PC-3 (cell line): ENCODE measurements around the gene ZMYND10. TPM values are rescaled to one million over a fixed set of nuclear protein-coding genes. Genes with fewer than 3 reads are reported as not detected.
"Not testable (repeated sequence)": the region's sequence is repeated elsewhere in the genome, so short reads cannot be mapped to it uniquely, and the experiment has no call there.

Experiments
- ATAC-seq: fragments of 200-7000 bp; cut with Tn5 transposase; 2 replicates; pipeline ENCODE4 v1.9.1; 2020; ENCODE audit warnings: mild to moderate bottlenecking, moderate library complexity
- BruUV-seq: library from RNA; stranded (reverse); fragments of 400-500 nt; replicated peaks from 2 replicates; lab custom pipeline; 2021; lab: Mats Ljungman, UMichigan
- CTCF ChIA-PET: fragments of 300-600 bp; sonication (Branson Sonifier 250); formaldehyde crosslinking; loops from one replicate; lab custom pipeline; 2022; ENCODE audit warnings: antibody characterized with exemption; lab: Charles Lee
- POLR2A ChIA-PET: fragments of 300-600 bp; sonication (Branson Sonifier 250); formaldehyde crosslinking; loops from one replicate; lab custom pipeline; 2022; ENCODE audit warnings: antibody characterized with exemption; ENCODE audit not compliant: unreplicated experiment; lab: Charles Lee
- DNase-seq: peaks from one replicate; pipeline ENCODE4 v3.0.0-alpha.2; 2015
- H2AFZ ChIP-seq: fragments of 300-600 bp; sonication (generic); 2 replicates; pipeline ENCODE4 v1.6.0; 2016; ENCODE audit warnings: antibody characterized with exemption, low read length
- H3F3A ChIP-seq: fragments of 300-600 bp; sonication (generic); one replicate; pipeline ENCODE4 v1.6.0; 2017; ENCODE audit warnings: antibody characterized with exemption, low read length, control low read depth, mild to moderate bottlenecking; ENCODE audit not compliant: unreplicated experiment
- H3K27ac ChIP-seq: fragments of 300-600 bp; sonication (generic); 2 replicates; pipeline ENCODE4 v1.5.1; 2016; ENCODE audit warnings: mild to moderate bottlenecking, low read length
- H3K27me3 ChIP-seq: fragments of 300-600 bp; sonication (generic); 2 replicates; pipeline ENCODE4 v1.6.1; 2016; ENCODE audit warnings: low read length, mixed read lengths
- H3K36me3 ChIP-seq: fragments of 300-600 bp; sonication (generic); 2 replicates; pipeline ENCODE4 v1.6.1; 2016; ENCODE audit warnings: low read depth, mixed run types, low read length, mixed read lengths
- H3K4me1 ChIP-seq: fragments of 300-600 bp; sonication (generic); 2 replicates; pipeline ENCODE4 v1.5.1; 2016; ENCODE audit warnings: low read length; ENCODE audit not compliant: insufficient read depth
- H3K4me2 ChIP-seq: fragments of 300-600 bp; sonication (generic); 2 replicates; pipeline ENCODE4 v1.6.0; 2016; ENCODE audit warnings: low read length
- H3K4me3 ChIP-seq: fragments of 300-600 bp; sonication (generic); 2 replicates; pipeline ENCODE4 v1.5.1; 2016; ENCODE audit warnings: mild to moderate bottlenecking, low read length, mixed read lengths
- H3K79me2 ChIP-seq: fragments of 300-600 bp; sonication (generic); 2 replicates; pipeline ENCODE4 v1.6.1; 2017; ENCODE audit warnings: low read length, mixed read lengths
- H3K9ac ChIP-seq: fragments of 300-600 bp; sonication (generic); 2 replicates; pipeline ENCODE4 v1.6.0; 2016; ENCODE audit warnings: mild to moderate bottlenecking, low read length
- H3K9me2 ChIP-seq: fragments of 300-600 bp; sonication (generic); replicated peaks from 2 replicates; pipeline ENCODE4 v1.6.1; 2016; ENCODE audit warnings: mixed run types, low read length, mixed read lengths
- H3K9me3 ChIP-seq: fragments of 300-600 bp; sonication (generic); 2 replicates; pipeline ENCODE4 v1.6.1; 2016; ENCODE audit warnings: low read length, mixed read lengths
- H4K20me1 ChIP-seq: fragments of 300-600 bp; sonication (generic); 2 replicates; pipeline ENCODE4 v1.6.1; 2016; ENCODE audit warnings: low read length, mixed read lengths
- CTCF ChIP-seq: fragments of 300-600 bp; sonication (generic); conservative IDR thresholded peaks from 2 replicates; pipeline ENCODE4 v1.5.1; 2017; ENCODE audit warnings: antibody characterized with exemption, low read depth, mild to moderate bottlenecking, low read length
- EZH2 ChIP-seq: fragments of 300-600 bp; sonication (generic); IDR thresholded peaks from one replicate; pipeline ENCODE4 v1.6.1; 2017; ENCODE audit warnings: antibody characterized with exemption, mild to moderate bottlenecking, low read length; ENCODE audit not compliant: unreplicated experiment
- EZH2phosphoT487 ChIP-seq: fragments of 300-600 bp; sonication (generic); IDR thresholded peaks from 2 replicates; pipeline ENCODE4 v1.6.1; 2018; ENCODE audit warnings: mild to moderate bottlenecking, antibody characterized with exemption, low read length, borderline replicate concordance
- intact Hi-C: fragments of 100-400 bp; cut with micrococcal nuclease; formaldehyde crosslinking; loops from 2 replicates; pipeline ENCODE4 v1.9.0; 2023
- total RNA-seq: library from RNA; depleted of rRNA; stranded (reverse); fragments of >200 nt; gene quantifications from 2 replicates; pipeline ENCODE4 v1.2.3, GENCODE V29; 2014

The ZMYND10 gene
- total RNA-seq, 1 experiment from 2014 or later, result 1.6 TPM

- Histone ChIP-seq H3K4me1 (peaks cover 35% of the 10 kb centered on the region), H3K9me3 (no peaks in the 10 kb centered on the region), H2AFZ (no peak overlapping the region), H3K36me3 (peaks cover 4% of the 10 kb centered on the region), H3K9me2 (no peaks in the 10 kb centered on the region), H3K27ac (no peak overlapping the region), H3F3A (peaks cover 13% of the 10 kb centered on the region), H4K20me1 (no peaks in the 10 kb centered on the region), H3K4me2 (no peak overlapping the region), H3K9ac (no peak overlapping the region), H3K79me2 (peaks cover 19% of the 10 kb centered on the region), H3K4me3 (no peak overlapping the region), H3K27me3 (no peaks in the 10 kb centered on the region)
- DNase-seq (no peak), ATAC-seq (no peak)
- CTCF ChIA-PET, result no interaction called here
- POLR2A ChIA-PET, result interaction anchor here (0.5 to 0.7 kb wide), 2 partner anchors 10 to 14 kb away, joined by 3 to 6 read pairs; no protein-coding TSS in a partner anchor
- intact Hi-C loops, result no loop called here
- TF ChIP-seq CTCF (no peak), EZH2phosphoT487 (no peak), EZH2 (no peak)
- BruUV-seq, result no TSS peak
Measured at GRCh38 chr3:50314342-50314741, 31.2 kb downstream of the ZMYND10 start.

GRCh38 chr3:50312041-50312440, 33.5 kb downstream of the ZMYND10 start:
- H3K36me3 ChIP-seq, H3K27me3 ChIP-seq, H3K9me2 ChIP-seq, BruUV-seq, CTCF ChIA-PET, POLR2A ChIA-PET, H3F3A ChIP-seq, H3K27ac ChIP-seq, H4K20me1 ChIP-seq, intact Hi-C loops, H3K9ac ChIP-seq, H3K9me3 ChIP-seq, H3K4me2 ChIP-seq, H3K4me3 ChIP-seq, H3K79me2 ChIP-seq, ATAC-seq, H2AFZ ChIP-seq, DNase-seq: not testable (repeated sequence)
- peaks cover 12% of the 10 kb centered on the region for H3K4me1 ChIP-seq

GRCh38 chr3:50304601-50305000, 40.9 kb downstream of the ZMYND10 start:
- no peak overlapping the region for H3K9ac ChIP-seq
- no peaks in the 10 kb centered on the region for H3K27me3 ChIP-seq
- TF ChIP-seq CTCF (no peak), EZH2phosphoT487 (no peak), EZH2 (no peak)
- H3K9me3 ChIP-seq, result 0 out of 2 replicates have a peak, but pooled peaks cover 5% of the 10 kb centered on the region
- CTCF ChIA-PET, result no interaction called here
- DNase-seq, result peak; percentile 33
- H3K36me3 ChIP-seq, result no peaks in the 10 kb centered on the region; the same call in 1 of the 2 replicates
- BruUV-seq, result no TSS peak
- POLR2A ChIA-PET, result no interaction called here
- H3K4me3 ChIP-seq, result no peak overlapping the region
- ATAC-seq, result no peak
- no peaks in the 10 kb centered on the region for H4K20me1 ChIP-seq
- H2AFZ ChIP-seq, result no peak overlapping the region
- H3K4me1 ChIP-seq, result peaks cover 10% of the 10 kb centered on the region
- H3K4me2 ChIP-seq, result no peak overlapping the region
- no peak overlapping the region for H3K27ac ChIP-seq
- H3K79me2 ChIP-seq, result 0 out of 2 replicates have a peak, but pooled peaks cover 3% of the 10 kb centered on the region
- no peaks in the 10 kb centered on the region for H3K9me2 ChIP-seq
- H3F3A ChIP-seq, result no peaks in the 10 kb centered on the region
- intact Hi-C loops, result no loop called here
